ENCODE results near the gene TBL1X.

The TBL1X gene

DNA sequence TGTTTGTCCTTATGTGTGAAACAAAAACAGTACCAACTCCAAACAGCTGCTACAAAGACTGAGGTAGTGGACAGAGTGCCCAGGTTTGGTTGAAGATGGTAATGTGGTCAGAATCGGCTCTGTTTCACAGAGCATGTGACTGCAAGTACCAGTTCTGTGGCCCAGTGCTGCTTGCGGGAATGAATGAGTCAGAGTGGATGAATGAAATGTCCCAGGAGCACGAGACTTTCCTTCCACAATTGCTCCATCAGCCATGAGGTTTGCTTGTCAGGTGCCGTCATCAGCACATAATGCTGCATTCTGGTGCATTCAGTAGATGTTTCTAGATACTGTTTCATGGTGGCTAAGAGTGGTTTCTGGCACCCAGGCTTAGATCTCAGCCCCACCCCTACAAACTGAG lies 216.6 kb downstream of the TBL1X start:
- H4K20me1 ChIP-seq (ENCODE audit: insufficient read depth, low read length), result no peaks in the 10 kb centered on the region
- H3K4me2 ChIP-seq (ENCODE audit: low read length), result no peak overlapping the region

DNA sequence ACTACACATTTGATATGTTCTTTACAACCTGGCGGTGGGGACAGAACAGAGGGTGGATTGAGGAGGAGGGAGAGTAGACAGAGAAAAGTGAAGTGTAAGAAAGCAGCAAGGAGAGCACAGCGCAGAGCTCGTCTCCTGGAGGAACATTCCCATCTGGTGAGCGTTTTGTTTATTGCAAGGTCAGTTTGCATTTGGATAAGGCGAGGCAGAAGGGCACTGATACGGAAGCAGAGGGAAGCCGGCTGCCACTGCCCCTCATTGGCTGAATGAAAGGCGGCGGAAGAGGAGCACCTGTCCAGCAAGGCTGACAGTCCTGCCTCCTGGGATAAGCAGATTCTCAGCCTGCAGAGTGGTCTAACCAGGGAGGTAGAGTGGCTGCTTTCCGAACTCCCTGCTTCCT lies 217.6 kb downstream of the TBL1X start:
- no peak overlapping the region for H3K27ac ChIP-seq (ENCODE audit: low read length)
- no peaks in the 10 kb centered on the region for H3K79me2 ChIP-seq (ENCODE audit: low read length)
- no peak overlapping the region for H3K4me2 ChIP-seq (ENCODE audit: low read length)
- H3K9ac ChIP-seq (ENCODE audit: low read length), result no peak overlapping the region
- H3K9me3 ChIP-seq (ENCODE audit: insufficient read depth, low read length), result peaks cover 11% of the 10 kb centered on the region; the same call in 1 of the 2 replicates
- H3K4me3 ChIP-seq (ENCODE audit: low read length), result no peak overlapping the region
- TF ChIP-seq, protein P1, sequence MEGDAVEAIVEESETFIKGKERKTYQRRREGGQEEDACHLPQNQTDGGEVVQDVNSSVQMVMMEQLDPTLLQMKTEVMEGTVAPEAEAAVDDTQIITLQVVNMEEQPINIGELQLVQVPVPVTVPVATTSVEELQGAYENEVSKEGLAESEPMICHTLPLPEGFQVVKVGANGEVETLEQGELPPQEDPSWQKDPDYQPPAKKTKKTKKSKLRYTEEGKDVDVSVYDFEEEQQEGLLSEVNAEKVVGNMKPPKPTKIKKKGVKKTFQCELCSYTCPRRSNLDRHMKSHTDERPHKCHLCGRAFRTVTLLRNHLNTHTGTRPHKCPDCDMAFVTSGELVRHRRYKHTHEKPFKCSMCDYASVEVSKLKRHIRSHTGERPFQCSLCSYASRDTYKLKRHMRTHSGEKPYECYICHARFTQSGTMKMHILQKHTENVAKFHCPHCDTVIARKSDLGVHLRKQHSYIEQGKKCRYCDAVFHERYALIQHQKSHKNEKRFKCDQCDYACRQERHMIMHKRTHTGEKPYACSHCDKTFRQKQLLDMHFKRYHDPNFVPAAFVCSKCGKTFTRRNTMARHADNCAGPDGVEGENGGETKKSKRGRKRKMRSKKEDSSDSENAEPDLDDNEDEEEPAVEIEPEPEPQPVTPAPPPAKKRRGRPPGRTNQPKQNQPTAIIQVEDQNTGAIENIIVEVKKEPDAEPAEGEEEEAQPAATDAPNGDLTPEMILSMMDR (IDR thresholded peaks at IDR 0.05; ENCODE audit: low read depth, low read length), result no peak
- no peak for TF ChIP-seq EZH2phosphoT487 (IDR thresholded peaks at IDR 0.05; ENCODE audit: low read depth)
- peaks cover 29% of the 10 kb centered on the region for H3K36me3 ChIP-seq (replicated peaks; ENCODE audit: low read depth, low read length)
- peaks cover 11% of the 10 kb centered on the region for H3K4me1 ChIP-seq (ENCODE audit: low read length)
- H3K27me3 ChIP-seq (ENCODE audit: low read depth, low read length), result no peaks in the 10 kb centered on the region
- no peaks in the 10 kb centered on the region for H4K20me1 ChIP-seq (ENCODE audit: insufficient read depth, low read length)
- H2AFZ ChIP-seq (ENCODE audit: low read depth, low read length), result no peak overlapping the region

More for the DNA sequence above, 216.6 kb downstream of the TBL1X start:
- peaks cover 31% of the 10 kb centered on the region for H3K36me3 ChIP-seq (replicated peaks; ENCODE audit: low read depth, low read length)
- H3K4me1 ChIP-seq (ENCODE audit: low read length), result peaks cover 20% of the 10 kb centered on the region
- H2AFZ ChIP-seq (ENCODE audit: low read depth, low read length), result no peak overlapping the region
- no peaks in the 10 kb centered on the region for H3K27me3 ChIP-seq (ENCODE audit: low read depth, low read length)
- H3K79me2 ChIP-seq (ENCODE audit: low read length), result no peaks in the 10 kb centered on the region
- H3K4me3 ChIP-seq (ENCODE audit: low read length), result no peak overlapping the region
- peaks cover 17% of the 10 kb centered on the region; the same call in 1 of the 2 replicates for H3K9me3 ChIP-seq (ENCODE audit: insufficient read depth, low read length)
- no peak overlapping the region for H3K27ac ChIP-seq (ENCODE audit: low read length)
- no peak overlapping the region for H3K9ac ChIP-seq (ENCODE audit: low read length)
- TF ChIP-seq, protein P1 (IDR thresholded peaks at IDR 0.05; ENCODE audit: low read depth, low read length), result no peak
- TF ChIP-seq EZH2phosphoT487 (IDR thresholded peaks at IDR 0.05; ENCODE audit: low read depth), result no peak

DNA sequence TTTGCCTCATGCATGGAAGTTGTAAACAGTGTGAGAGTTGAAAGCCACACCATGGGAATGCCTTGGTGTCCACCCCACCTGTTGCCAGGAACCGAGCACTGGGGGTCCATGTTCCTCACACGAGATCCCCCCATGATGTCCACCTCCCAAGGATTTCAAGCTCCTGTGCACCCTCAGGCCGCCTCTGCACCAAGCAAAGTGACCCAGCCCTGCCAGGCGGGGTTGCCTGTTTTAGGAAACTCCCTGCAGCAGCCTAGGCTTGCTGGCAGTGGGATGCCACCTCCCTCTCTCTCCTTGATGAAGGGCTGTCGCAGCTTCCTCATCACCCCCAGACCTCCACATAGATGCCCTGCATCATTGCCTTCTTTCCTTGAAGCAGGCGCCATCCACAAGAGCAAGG lies 218.0 kb downstream of the TBL1X start:
- H3K79me2 ChIP-seq (ENCODE audit: low read length), result no peaks in the 10 kb centered on the region
- no peak for TF ChIP-seq EZH2phosphoT487 (IDR thresholded peaks at IDR 0.05; ENCODE audit: low read depth)
- TF ChIP-seq, protein P1 (IDR thresholded peaks at IDR 0.05; ENCODE audit: low read depth, low read length), result no peak
- no peaks in the 10 kb centered on the region for H4K20me1 ChIP-seq (ENCODE audit: insufficient read depth, low read length)

DNA sequence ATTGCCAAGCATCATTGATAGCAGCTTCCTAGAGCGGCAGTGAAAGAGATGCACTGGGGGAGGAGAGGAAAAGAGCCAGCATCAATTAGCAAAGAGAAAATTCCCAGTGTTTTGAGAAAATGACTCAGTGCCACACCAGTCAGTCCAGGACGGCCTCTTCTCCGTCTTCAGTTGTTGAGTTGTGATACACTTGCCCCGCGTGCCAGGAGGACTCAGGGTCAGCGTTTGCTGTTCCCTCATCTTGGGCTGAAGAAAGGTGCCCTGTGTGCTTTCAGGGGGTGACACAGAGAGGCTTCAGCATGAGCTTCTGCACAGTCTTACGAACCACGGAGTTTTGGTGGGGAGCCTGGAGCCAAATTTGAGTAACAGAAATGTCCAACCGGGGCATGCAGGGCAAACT lies 218.5 kb downstream of the TBL1X start:
- Histone ChIP-seq H3K27me3 (ENCODE audit: low read depth, low read length) (no peaks in the 10 kb centered on the region), H3K36me3 (replicated peaks; ENCODE audit: low read depth, low read length) (peaks cover 23% of the 10 kb centered on the region), H3K4me2 (ENCODE audit: low read length) (no peak overlapping the region), H2AFZ (ENCODE audit: low read depth, low read length) (no peak overlapping the region), H4K20me1 (ENCODE audit: insufficient read depth, low read length) (no peaks in the 10 kb centered on the region), H3K4me3 (ENCODE audit: low read length) (no peak overlapping the region), H3K27ac (ENCODE audit: low read length) (no peak overlapping the region), H3K4me1 (ENCODE audit: low read length) (peaks cover 2% of the 10 kb centered on the region; the same call in 1 of the 2 replicates), H3K79me2 (ENCODE audit: low read length) (no peaks in the 10 kb centered on the region), H3K9ac (ENCODE audit: low read length) (no peak overlapping the region), H3K9me3 (ENCODE audit: insufficient read depth, low read length) (peaks cover 5% of the 10 kb centered on the region; the same call in 1 of the 2 replicates)
- TF ChIP-seq, protein P1 (IDR thresholded peaks at IDR 0.05; ENCODE audit: low read depth, low read length), result no peak
- no peak for TF ChIP-seq EZH2phosphoT487 (IDR thresholded peaks at IDR 0.05; ENCODE audit: low read depth)

More for the DNA sequence above, 218.0 kb downstream of the TBL1X start:
- Histone ChIP-seq H3K4me1 (ENCODE audit: low read length) (peaks cover 7% of the 10 kb centered on the region), H3K4me2 (ENCODE audit: low read length) (no peak overlapping the region), H3K36me3 (replicated peaks; ENCODE audit: low read depth, low read length) (peaks cover 28% of the 10 kb centered on the region), H3K27me3 (ENCODE audit: low read depth, low read length) (no peaks in the 10 kb centered on the region), H3K9me3 (ENCODE audit: insufficient read depth, low read length) (peaks cover 10% of the 10 kb centered on the region; the same call in 1 of the 2 replicates), H3K4me3 (ENCODE audit: low read length) (no peak overlapping the region), H3K27ac (ENCODE audit: low read length) (no peak overlapping the region), H3K9ac (ENCODE audit: low read length) (no peak overlapping the region), H2AFZ (ENCODE audit: low read depth, low read length) (no peak overlapping the region)
